GM18951 (cell line): ENCODE results near the gene SNAP47.

Experiments
- POLR2A ChIP-seq: IDR thresholded peaks from 4 replicates; pipeline ENCODE4 v1.6.1; 2011; ENCODE audit warnings: mild to moderate bottlenecking; ENCODE audit not compliant: insufficient read length, insufficient read depth; ENCODE audit errors: extremely low read depth
- in situ Hi-C: fragments of 300-500 bp; cut with MboI; formaldehyde crosslinking; loops from one replicate; pipeline ENCODE4 v1.12.0; 2022; ENCODE audit warnings: low sequenced_read_pairs, mixed read lengths, inconsistent platforms; ENCODE audit not compliant: unreplicated experiment

SNAP47 gene

DNA sequence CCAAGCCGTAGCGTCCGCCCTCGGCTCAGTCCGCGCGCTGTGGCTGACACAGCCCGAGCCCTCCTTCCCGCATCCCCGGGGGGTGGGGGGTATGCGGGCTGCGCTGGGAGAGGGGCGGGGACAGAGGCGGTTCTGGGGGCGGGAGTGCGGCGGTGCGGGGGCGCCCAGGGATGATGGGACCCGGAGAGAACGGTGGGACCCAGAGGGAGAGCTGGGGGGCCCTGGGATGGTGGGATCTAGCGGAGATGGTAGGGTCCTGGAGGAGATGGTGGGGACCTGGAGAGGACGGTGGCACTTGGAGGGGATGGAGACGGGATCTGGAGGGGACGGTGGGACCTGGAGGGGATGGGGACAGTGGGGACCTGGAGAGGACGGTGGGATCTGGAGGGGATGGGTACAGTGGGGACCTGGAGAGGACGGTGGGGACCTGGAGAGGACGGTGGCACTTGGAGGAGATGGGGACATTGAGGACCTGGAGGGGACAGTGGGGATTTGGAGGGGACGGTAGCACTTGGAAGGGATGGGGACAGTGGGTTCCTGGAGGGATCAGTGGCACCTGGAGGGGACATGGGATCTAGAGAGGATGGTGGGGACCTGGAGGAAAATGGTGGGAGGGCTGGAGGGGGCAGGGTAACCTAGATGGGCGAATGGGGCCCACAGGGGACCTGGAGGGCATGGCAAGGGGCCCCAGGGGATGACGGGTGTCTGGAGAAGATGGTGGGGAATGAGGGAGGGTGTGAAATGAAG is 477 bp downstream of the SNAP47 start:
- in situ Hi-C loops = no loop called here
- no peak for TF ChIP-seq POLR2A

GRCh38 chr1:227736814-227737432 is 1.7 kb downstream of the SNAP47 start:
- TF ChIP-seq POLR2A = no peak
- in situ Hi-C loops = no loop called here

- in situ Hi-C loops = no loop called here
- no peak for TF ChIP-seq POLR2A
These were observed 3.6 kb downstream of the SNAP47 start for GRCh38 chr1:227738820-227739219.

- in situ Hi-C loops = no loop called here
- TF ChIP-seq POLR2A = no peak
These were observed 4.4 kb downstream of the SNAP47 start for GRCh38 chr1:227739636-227740035.

DNA sequence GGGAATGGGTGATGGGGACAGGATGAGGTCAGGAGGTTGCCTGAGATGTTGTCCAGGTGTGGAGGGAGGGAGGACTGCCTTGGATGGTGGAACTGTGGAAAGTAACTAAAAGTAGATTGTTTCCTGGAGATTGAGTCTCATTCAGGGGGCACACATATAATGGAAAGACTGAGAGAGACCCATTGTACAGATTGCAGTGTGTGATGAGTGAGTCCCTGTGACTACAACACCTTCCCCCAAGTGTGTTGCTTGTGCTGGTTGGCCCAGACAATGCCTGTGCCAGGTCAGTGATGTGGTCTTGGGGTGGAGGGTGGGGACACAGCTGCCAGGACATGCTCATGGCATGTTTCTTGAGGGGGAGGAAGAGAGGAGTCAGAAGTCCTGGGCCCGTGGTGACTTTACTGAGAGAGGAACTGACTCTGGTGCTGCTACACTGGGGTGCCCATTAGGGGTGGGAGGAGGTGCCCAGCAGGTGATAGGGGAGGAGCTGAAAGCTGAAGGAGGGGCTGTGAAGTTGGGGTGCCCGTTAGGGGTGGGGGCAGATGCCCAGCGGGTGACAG is 5.2 kb downstream of the SNAP47 start:
- in situ Hi-C loops = no loop called here

DNA sequence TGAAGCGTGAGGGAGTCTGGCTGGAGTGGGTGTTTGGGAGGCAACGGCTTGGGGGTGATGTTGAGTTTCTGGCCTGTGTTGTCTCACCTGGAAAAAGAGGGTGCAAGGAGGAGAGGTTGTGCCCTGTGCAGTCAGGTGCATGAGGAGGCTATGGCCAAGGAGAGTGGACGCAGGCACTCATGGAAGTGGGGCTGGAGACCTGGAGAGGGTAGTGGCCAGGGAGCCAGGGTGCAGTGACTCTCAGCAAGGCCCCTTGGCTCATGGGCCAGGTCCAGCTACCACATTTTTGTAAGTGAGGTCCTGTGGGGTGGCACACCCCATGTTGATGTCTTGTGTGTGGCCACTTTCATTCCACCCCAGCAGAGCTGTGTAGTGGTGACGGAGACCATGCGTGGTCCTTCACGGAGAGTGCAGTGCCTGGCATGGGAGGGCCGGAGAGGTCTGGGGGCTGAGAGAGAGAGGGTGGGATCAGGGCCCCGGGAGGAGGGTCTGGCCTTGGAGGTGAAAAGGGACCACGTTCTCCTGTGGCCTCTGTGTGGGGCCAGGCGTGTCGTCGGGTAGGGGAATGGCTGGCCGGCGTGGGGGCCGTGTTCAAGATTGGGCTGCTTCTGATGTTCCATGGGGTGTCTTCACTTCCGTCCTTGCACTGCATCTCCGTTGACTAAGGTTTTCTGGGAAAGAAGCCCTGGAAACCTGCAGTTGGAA is 6.1 kb downstream of the SNAP47 start:
- TF ChIP-seq POLR2A = no peak
- in situ Hi-C loops = no loop called here

More for the DNA sequence above, 5.2 kb downstream of the SNAP47 start:
- no peak for TF ChIP-seq POLR2A

DNA sequence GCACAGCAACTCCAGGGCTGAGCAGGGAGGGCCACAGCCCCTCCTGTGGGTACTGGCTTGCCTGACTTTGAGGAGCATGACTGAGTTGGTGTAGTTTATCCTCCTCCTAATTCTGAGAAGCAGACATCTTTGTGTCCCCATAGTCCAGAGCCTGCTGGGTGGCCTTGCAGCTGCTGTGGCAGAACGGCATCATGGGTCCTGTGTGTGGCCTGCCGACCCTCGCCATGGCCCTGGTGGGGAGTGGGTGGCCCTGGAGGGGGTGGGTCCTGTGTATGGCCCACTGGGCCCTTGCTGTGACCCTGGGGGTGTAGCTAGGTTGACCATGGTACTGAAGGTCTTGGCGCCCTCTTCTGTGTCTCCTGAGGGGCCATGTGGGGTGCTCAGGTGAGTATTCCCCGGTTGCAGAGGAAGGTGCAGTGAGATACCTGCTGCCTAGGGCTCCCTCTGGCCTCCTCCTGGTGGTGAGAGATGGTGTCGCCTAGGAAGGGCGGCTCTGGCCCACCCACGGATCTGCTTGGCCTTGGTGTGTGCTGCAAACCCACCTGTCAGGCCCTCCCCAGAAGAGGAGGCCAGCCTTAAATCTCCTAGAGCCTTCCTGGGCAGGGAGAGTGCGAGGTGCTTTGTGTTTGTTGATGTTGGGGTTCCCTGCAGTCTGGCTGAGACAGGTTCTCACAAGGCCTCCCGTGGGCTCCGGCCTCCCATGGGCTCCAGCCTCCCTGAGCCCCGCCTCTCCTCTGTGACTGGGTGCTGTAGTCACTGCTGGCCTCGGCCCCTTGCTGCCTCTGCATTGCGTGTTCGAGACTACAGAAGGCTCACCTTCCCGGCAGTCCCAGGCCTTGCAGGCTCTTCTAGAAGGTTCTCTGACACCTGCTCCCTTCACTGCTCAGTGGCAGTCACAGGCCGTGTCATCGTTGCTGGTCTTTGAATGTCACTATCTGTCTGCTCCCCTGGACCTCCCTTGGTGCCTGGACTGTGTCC is 7.8 kb downstream of the SNAP47 start:
- in situ Hi-C loops = no loop called here
- no peak for TF ChIP-seq POLR2A

- TF ChIP-seq POLR2A = no peak
- in situ Hi-C loops = no loop called here
These were observed 9.4 kb downstream of the SNAP47 start for GRCh38 chr1:227744668-227745067.

- in situ Hi-C loops = no loop called here
These were observed 10.5 kb downstream of the SNAP47 start for GRCh38 chr1:227745568-227746265.

GRCh38 chr1:227746676-227747075 is 11.4 kb downstream of the SNAP47 start:
- in situ Hi-C loops = no loop called here
- no peak for TF ChIP-seq POLR2A

More at GRCh38 chr1:227745568-227746265, 10.5 kb downstream of the SNAP47 start:
- no peak for TF ChIP-seq POLR2A

DNA sequence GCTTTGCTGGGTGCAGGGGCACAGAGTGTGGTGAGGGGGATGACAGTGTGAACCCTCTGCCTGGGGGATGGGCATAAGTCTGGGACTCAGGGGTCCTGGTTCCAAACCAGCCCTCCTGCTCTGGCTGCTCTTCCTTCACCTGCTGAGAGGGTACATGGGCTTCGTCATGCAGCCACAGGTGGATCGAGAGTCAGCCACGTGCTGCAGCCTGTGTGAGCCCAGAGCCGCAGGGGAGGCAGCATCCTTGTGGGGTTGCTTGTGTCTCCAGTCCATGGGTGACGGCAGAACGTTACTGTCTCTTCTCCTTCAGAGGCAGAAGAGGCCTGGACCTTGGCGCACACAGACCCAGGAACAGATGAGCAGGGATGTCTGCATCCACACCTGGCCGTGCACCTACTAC is 12.1 kb downstream of the SNAP47 start:
- in situ Hi-C loops = no loop called here
- TF ChIP-seq POLR2A = no peak
